GM12874 (cell line): ENCODE measurements around the gene DDAH1.

Experiments
- TF ChIP-seq, protein P1 (sequence below): IDR thresholded peaks from 2 replicates; pipeline ENCODE4 v1.5.1; 2011; ENCODE audit warnings: low read depth, mild to moderate bottlenecking, control low read depth, low read length, moderate library complexity; ENCODE audit not compliant: insufficient read depth

Gene DDAH1

DNA sequence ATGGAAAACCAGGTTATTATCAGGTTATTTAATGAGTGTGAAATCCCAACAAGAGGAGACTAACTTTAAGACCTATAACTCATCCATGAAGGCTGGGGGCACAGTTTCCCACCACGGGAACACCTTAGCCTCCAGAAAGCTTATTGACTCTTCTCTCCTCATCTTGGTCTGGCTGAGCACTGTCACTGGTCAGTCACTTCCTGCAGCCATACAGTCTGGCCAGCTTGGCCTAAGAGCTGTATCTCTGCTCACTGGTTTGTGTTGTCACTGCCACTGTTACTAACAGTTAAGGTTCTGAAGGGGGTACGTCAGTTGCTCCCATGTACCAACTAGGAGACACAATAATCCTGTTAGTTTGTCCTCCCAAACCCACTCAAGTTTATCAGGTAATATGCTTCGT, 16.7 kb upstream of the DDAH1 start:
- TF ChIP-seq, protein P1, sequence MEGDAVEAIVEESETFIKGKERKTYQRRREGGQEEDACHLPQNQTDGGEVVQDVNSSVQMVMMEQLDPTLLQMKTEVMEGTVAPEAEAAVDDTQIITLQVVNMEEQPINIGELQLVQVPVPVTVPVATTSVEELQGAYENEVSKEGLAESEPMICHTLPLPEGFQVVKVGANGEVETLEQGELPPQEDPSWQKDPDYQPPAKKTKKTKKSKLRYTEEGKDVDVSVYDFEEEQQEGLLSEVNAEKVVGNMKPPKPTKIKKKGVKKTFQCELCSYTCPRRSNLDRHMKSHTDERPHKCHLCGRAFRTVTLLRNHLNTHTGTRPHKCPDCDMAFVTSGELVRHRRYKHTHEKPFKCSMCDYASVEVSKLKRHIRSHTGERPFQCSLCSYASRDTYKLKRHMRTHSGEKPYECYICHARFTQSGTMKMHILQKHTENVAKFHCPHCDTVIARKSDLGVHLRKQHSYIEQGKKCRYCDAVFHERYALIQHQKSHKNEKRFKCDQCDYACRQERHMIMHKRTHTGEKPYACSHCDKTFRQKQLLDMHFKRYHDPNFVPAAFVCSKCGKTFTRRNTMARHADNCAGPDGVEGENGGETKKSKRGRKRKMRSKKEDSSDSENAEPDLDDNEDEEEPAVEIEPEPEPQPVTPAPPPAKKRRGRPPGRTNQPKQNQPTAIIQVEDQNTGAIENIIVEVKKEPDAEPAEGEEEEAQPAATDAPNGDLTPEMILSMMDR: no peak

DNA sequence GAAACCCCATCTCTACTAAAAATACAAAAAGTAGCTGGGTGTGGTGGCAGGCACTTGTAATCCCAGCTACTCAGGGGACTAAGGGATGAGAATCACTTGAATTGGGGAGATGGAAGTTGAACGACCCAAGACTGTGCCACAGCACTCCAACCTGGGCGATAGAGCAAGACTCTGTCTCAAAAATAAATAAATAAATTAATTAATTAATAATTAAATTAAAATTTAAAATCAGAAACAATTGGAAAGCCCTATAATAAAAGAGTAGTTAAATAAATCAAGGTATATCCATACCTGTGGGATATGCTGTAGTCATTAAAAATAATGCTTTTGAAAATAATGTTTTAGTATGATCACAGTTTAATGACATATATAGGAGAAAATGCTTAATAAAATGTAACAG, 15.6 kb upstream of the DDAH1 start:
- TF ChIP-seq, protein P1: no peak

DNA sequence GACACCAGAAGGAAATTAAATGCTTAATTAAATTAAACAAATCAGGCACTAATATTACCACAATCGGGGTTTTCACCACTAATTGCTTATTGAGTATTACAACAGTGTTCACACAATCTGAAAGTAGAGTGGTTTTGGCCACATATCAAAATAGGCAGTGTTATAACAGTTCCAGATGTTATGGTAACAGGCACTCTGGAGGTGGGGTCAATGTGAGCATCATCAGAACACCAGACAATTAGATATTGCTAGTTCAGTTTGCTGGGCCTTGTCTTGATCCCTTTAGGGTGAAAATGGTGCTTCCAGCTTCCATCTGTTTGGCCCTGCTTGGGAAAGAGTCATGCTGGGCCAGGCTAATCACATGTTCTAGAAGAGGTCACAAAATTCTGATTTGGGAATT, 14.5 kb upstream of the DDAH1 start:
- TF ChIP-seq, protein P1: no peak

DNA sequence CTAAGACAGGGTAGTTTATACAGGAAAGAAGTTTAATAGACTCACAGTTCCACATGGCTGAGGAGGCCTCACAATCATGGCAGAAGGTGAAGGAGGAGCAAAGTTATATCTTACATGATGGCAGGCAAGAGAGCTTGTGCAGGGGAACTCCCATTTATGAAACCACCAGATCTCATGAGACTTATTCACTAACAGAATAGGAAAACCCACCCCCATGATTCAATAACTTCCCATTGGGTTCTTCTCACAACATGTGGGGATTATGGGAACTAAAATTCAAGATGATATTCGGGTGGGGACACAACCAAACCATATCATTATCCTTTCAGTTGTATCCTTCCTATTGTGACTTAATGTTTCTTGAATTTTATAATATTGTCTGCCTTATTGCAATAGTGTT, 13.4 kb upstream of the DDAH1 start:
- TF ChIP-seq, protein P1: no peak

DNA sequence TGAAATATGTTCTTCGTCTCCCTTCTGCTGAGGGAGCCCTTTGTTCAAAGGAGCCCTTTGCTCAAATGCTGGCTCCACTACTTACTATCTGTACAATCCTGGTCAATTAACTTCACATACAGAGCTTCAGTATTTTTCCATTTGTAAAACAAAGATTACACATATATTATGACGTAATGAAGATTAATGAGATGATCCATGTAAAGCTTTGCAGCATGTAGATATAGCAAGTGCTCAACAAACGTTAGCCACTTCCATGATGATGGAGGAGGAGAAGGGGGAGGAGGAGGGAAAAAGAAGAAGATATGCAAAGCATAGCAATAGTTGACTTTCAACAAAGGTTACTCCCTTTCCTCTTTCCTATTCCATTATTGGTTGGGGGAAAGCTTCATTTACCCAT, 10.1 kb upstream of the DDAH1 start:
- TF ChIP-seq, protein P1: no peak

DNA sequence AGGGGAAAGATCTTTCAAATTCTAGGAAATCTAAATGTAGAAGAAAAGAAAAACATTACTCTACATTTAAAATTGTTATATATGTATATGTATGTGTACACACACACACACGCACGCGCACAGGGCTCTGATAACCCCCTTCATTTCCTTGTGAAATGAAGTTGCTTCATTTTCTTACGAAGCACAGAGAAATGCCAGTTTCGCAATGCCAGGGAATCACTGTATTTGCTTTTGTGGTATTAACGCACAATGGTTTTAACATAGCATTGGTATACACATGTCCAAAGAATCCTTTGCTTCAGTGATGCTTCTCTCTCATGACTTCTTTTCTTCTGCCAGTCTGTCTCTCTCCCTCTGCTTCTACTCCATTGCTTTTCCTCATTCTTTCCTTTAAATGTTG, 8.4 kb upstream of the DDAH1 start:
- TF ChIP-seq, protein P1: no peak

DNA sequence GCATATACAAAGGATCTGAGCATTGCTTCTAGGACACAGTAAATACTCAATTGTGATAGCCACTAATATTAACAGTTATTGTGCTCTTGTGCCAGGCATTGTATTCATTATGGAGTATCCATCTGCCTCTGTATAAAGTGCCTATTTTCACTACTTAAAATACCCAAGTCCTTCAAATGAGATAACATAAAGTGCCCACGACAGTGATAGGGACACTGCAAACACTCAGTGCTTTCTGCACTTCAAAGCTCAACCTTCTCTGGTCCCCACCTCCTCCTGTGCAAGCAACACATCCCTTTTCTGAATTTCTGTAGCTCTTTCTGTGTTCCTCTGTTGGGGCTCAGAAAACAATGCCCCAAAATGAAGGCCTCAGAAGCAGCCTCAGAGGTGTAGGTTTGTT, 6.6 kb upstream of the DDAH1 start:
- TF ChIP-seq, protein P1: no peak

DNA sequence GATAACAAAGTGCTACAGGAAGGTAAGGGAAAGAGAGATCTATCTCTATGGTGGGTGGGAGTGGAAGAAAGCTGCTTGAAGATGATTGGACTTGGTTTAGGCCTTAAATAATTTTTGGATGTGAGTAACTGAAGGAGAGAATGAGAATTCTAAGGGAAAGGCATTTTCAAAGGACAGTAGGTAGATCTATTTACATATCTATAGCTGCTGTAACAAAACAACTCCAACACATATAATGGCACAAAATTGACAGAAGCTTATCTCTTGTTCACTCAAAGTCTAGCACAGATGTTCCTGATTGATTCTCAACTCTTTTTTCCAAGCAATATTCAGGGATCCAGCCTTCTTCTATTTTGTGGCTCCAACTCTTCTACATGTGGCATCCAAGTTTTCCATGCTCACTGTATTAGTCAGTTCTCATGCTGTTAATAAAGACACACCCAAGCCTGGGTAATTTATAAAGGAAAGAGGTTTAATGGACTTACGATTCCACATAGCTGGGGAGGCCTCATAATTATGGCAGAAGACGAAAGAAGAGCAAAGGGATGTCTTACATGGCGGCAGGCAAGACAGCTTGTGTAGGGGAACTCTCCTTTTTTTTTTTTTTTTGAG, 3.1 kb upstream of the DDAH1 start:
- TF ChIP-seq, protein P1: no peak
